Adrenal gland (tissue), 12 donors: ENCODE measurements around the gene MICAL3. TPM values are rescaled to one million over a fixed set of nuclear protein-coding genes. Genes with fewer than 3 reads are reported as not detected.

Experiments
- DNase-seq, 7 donors: peaks; one replicate each; pipeline ENCODE4 v3.0.0-alpha.2; 2019 to 2020
- H3K27ac ChIP-seq, 5 donors: fragments of 200-600 bp; sonication (generic) in 4 of 5; 1 replicate in 3 of 5; 2 replicates in 2 of 5; pipeline versions ENCODE4 v1.5.1 to v1.8.0; 2016 to 2020; ENCODE audit warnings: mild to moderate bottlenecking in 1 of 5
- H3K27me3 ChIP-seq: fragments of 200-600 bp; 2 replicates; pipeline ENCODE4 v1.8.0; 2021
- H3K36me3 ChIP-seq, 2 donors: fragments of 200-600 bp; replicated peaks in 1 of 2; 1 replicate in 1 of 2; 2 replicates in 1 of 2; pipeline versions ENCODE4 v1.5.1 to v1.8.0; 2018 to 2022
- H3K4me1 ChIP-seq, 2 donors: fragments of 200-600 bp; replicated peaks in 1 of 2; 1 replicate in 1 of 2; 2 replicates in 1 of 2; pipeline versions ENCODE4 v1.5.1 to v1.8.0; 2018 to 2021
- H3K4me3 ChIP-seq, 4 donors: fragments of 200-600 bp; sonication (generic) in 3 of 4; one replicate each; pipeline ENCODE4 v1.5.1; 2016 to 2018
- H3K9me3 ChIP-seq, 3 donors: fragments of 200-600 bp; sonication (generic) in 1 of 3; replicated peaks in 1 of 3; 1 replicate in 2 of 3; 2 replicates in 1 of 3; pipeline versions ENCODE4 v1.5.1 to v1.8.0; 2016 to 2021
- POLR2A ChIP-seq, 2 donors: fragments of 450-650 bp; IDR thresholded peaks; one replicate each; pipeline ENCODE4 v1.6.1; 2017; ENCODE audit warnings: antibody characterized with exemption in 2 of 2, mild to moderate bottlenecking in 2 of 2, moderate library complexity in 1 of 2
- WGBS, 4 donors: extraction: QIAGEN DNeasy Blood & Tissue Kit in 2 of 4; methylation state at CpG; one replicate each; pipeline versions ENCODE4 v1.1.5 to v1.1.7; 2013 to 2017; 5-methylcytosine and 5-hydroxymethylcytosine counted together
- intact Hi-C, 2 donors: fragments of 100-400 bp; cut with DNase I; formaldehyde crosslinking; loops; one replicate each; pipeline versions ENCODE4 v1.14.1 to v1.15.0; 2022 to 2023
- polyA plus RNA-seq, 3 donors: library from polyadenylated mRNA; stranded (reverse); fragments of 200-250 nt in 2 of 3; fragments of 350-450 nt in 1 of 3; fragmentation: Illumina TruSeq in 1 of 3; extraction: RNeasy Lipid Tissue Mini Kit (QIAGEN cat#74804) in 1 of 3; gene quantifications; one replicate each; pipeline ENCODE4 v1.2.3, GENCODE V29; 2013 to 2014
- total RNA-seq, 9 donors: library from RNA; depleted of rRNA in 4 of 9; stranded (reverse); fragments of >200 nt in 4 of 9; fragments of 120-200 nt in 1 of 9; fragmentation: NEBNext Ultra II Directional in 1 of 9; extraction: Animal tissue kit (Norgen Biotek cat#: 25700) in 1 of 9; gene quantifications; one replicate each; pipeline versions ENCODE4 v1.1.0 to v1.2.4, GENCODE V29; 2013 to 2023
- TF ChIP-seq, protein P1 (sequence below), 6 experiments: fragments of 450-650 bp in 4 of 6; fragments of 200-600 bp in 2 of 6; sonication (generic) in 1 of 6; IDR thresholded peaks; 1 replicate in 5 of 6; 2 replicates in 1 of 6; pipeline versions ENCODE4 v1.5.1 to v1.8.0; 2016 to 2021; ENCODE audit warnings: antibody characterized with exemption in 6 of 6, mild to moderate bottlenecking in 2 of 6, moderate library complexity in 1 of 6
- donor health status: healthy with polysubstance abuse.
- donor health status: Bipolar disorder and iron deficiency.
- donor health status: DM: yes; HTN: yes; CAD: no.
- donor health status: DM: no; HTN: no; CAD: no.
- donor health status: DM: no; HTN: no; CAD: no.
- donor health status: DM: yes; HTN: yes; CAD: no.

MICAL3 gene
- total and polyA plus RNA-seq, 12 donors: 10.9 to 82.6 (median 34.4) TPM

DNA sequence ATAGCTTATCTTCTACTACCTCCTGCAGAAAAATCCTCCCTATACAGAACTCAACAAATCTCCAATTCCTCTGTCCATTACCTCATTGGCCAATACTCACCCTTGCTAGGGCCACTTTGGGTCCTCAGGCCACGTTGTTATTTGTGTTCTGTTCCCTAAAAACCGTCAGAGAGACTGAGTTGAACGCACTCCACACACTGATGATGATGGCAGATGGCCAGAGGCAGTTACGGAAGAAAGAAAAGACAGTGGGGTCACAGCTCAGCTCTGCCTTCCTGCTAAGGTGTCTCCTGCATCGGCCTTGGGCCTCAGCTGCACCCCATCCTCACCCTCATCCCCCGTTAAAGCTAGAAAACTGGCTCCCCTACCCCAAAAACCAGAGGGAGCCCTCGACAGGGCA lies 66.2 kb downstream of the MICAL3 start:
- Histone ChIP-seq H3K4me1 (peaks cover 3 to 8% of the 10 kb centered on the region in 2 donors), H3K27ac (no peak overlapping the region), H3K9me3 (no peaks in the 10 kb centered on the region), H3K27me3 (no peaks in the 10 kb centered on the region), H3K36me3 (no peaks in the 10 kb centered on the region), H3K4me3 (no peak overlapping the region)
- intact Hi-C loops: loop anchor here in 1 of 2 donors (10.0 kb wide), 1 partner anchor 63 kb away; no protein-coding TSS in a partner anchor
- 79 to 87% (median 82%) methylated on average over 5 to 7 of the region's 7 CpGs for WGBS, 4 donors
- peak in 1 of 7 donors; percentile 2 for DNase-seq
- no peak for TF ChIP-seq POLR2A (IDR thresholded peaks at IDR 0.05)
- TF ChIP-seq, protein P1, sequence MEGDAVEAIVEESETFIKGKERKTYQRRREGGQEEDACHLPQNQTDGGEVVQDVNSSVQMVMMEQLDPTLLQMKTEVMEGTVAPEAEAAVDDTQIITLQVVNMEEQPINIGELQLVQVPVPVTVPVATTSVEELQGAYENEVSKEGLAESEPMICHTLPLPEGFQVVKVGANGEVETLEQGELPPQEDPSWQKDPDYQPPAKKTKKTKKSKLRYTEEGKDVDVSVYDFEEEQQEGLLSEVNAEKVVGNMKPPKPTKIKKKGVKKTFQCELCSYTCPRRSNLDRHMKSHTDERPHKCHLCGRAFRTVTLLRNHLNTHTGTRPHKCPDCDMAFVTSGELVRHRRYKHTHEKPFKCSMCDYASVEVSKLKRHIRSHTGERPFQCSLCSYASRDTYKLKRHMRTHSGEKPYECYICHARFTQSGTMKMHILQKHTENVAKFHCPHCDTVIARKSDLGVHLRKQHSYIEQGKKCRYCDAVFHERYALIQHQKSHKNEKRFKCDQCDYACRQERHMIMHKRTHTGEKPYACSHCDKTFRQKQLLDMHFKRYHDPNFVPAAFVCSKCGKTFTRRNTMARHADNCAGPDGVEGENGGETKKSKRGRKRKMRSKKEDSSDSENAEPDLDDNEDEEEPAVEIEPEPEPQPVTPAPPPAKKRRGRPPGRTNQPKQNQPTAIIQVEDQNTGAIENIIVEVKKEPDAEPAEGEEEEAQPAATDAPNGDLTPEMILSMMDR (IDR thresholded peaks at IDR 0.05): no peak

GRCh38 chr22:17957693-17958092 lies 66.7 kb downstream of the MICAL3 start:
- Histone ChIP-seq H3K27ac (no peak overlapping the region), H3K27me3 (no peaks in the 10 kb centered on the region), H3K4me1 (peaks cover 3 to 8% of the 10 kb centered on the region in 2 donors), H3K36me3 (no peaks in the 10 kb centered on the region), H3K4me3 (no peak overlapping the region), H3K9me3 (no peaks in the 10 kb centered on the region)
- peak in 2 of 7 donors; percentile 2 to 6 for DNase-seq
- intact Hi-C loops: loop anchor here in 1 of 2 donors (10.0 kb wide), 1 partner anchor 63 kb away; no protein-coding TSS in a partner anchor
- 79 to 87% (median 83%) methylated on average over 6 of the region's 6 CpGs for WGBS, 4 donors
- TF ChIP-seq POLR2A (IDR thresholded peaks at IDR 0.05): no peak
- TF ChIP-seq, protein P1 (IDR thresholded peaks at IDR 0.05): no peak

DNA sequence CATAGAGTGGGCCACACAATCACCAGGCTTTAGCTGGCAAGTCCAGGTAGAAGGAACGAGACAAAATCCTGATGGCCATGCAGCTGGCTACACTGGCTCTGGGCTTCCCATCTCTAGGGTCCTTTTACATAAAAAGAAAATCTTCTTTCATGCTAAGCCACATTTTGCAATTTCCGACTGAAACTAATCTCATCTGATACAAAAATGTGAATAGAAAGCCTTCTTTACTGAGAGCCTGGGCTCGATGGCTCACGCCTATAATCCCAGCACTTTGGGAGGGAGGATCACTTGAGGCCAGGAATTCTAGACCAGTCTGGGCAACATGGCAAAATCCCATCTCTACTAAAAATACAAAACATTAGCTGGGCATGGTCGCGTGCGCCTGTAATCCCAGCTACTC lies 67.2 kb downstream of the MICAL3 start:
- TF ChIP-seq, protein P1 (IDR thresholded peaks at IDR 0.05): no peak
- TF ChIP-seq POLR2A (IDR thresholded peaks at IDR 0.05): no peak
- 83 to 98% (median 95%) methylated on average over 7 of the region's 7 CpGs for WGBS, 4 donors
- Histone ChIP-seq H3K27ac (no peak overlapping the region), H3K36me3 (no peaks in the 10 kb centered on the region), H3K9me3 (no peaks in the 10 kb centered on the region), H3K4me3 (no peak overlapping the region), H3K27me3 (no peaks in the 10 kb centered on the region), H3K4me1 (peaks cover 3 to 6% of the 10 kb centered on the region in 2 donors)
- intact Hi-C loops: loop anchor here in 1 of 2 donors (10.0 kb wide), 1 partner anchor 62 kb away; no protein-coding TSS in a partner anchor
- peak in 2 of 7 donors; percentile 2 to 7 for DNase-seq

GRCh38 chr22:17956630-17957029 lies 67.7 kb downstream of the MICAL3 start:
- DNase-seq: peak in 1 of 7 donors; percentile 10
- no peaks in the 10 kb centered on the region for H3K9me3 ChIP-seq
- peaks cover 2 to 5% of the 10 kb centered on the region in 2 donors for H3K4me1 ChIP-seq
- no peak overlapping the region for H3K4me3 ChIP-seq
- no peak for TF ChIP-seq POLR2A (IDR thresholded peaks at IDR 0.05)
- TF ChIP-seq, protein P1 (IDR thresholded peaks at IDR 0.05): no peak
- no peaks in the 10 kb centered on the region for H3K36me3 ChIP-seq
- H3K27me3 ChIP-seq: no peaks in the 10 kb centered on the region
- H3K27ac ChIP-seq: no peak overlapping the region
- intact Hi-C loops: loop anchor here in 1 of 2 donors (10.0 kb wide), 1 partner anchor 62 kb away; no protein-coding TSS in a partner anchor
- WGBS, 4 donors: 85 to 98% (median 95%) methylated on average over 9 of the region's 9 CpGs
